Effector memory CD4-positive, alpha-beta T cell (primary cell): ENCODE results near the gene SERP2.

Experiments
- DNase-seq, 3 donors: peaks; one replicate each; pipeline ENCODE4 v3.0.0-alpha.2; 2020
- H3K27ac ChIP-seq: 2 replicates; pipeline ENCODE4 v1.7.0; 2013; ENCODE audit warnings: mild to moderate bottlenecking, low read length, moderate library complexity; ENCODE audit not compliant: insufficient read depth, poor library complexity, severe bottlenecking
- H3K27me3 ChIP-seq: replicated peaks from 2 replicates; pipeline ENCODE4 v1.7.0; 2013; ENCODE audit warnings: mild to moderate bottlenecking, low read length; ENCODE audit not compliant: insufficient read depth, control insufficient read depth, poor library complexity, severe bottlenecking
- H3K36me3 ChIP-seq: 2 replicates; pipeline ENCODE4 v1.7.0; 2013; ENCODE audit warnings: mild to moderate bottlenecking, low read length, moderate library complexity; ENCODE audit not compliant: control insufficient read depth, insufficient read depth
- H3K4me1 ChIP-seq: 2 replicates; pipeline ENCODE4 v1.7.0; 2013; ENCODE audit warnings: low read length, mild to moderate bottlenecking; ENCODE audit not compliant: control insufficient read depth, insufficient read depth, poor library complexity, severe bottlenecking
- H3K4me3 ChIP-seq: 2 replicates; pipeline ENCODE4 v1.7.0; 2013; ENCODE audit warnings: low read length, low read depth, mild to moderate bottlenecking; ENCODE audit not compliant: insufficient read depth, poor library complexity, severe bottlenecking
- H3K9me3 ChIP-seq: 2 replicates; pipeline ENCODE4 v1.7.0; 2013; ENCODE audit warnings: mild to moderate bottlenecking, low read length, moderate library complexity; ENCODE audit not compliant: control insufficient read depth

The SERP2 gene

GRCh38 chr13:44425815-44426078 is 52.1 kb downstream of the SERP2 start:
- no peak overlapping the region for H3K4me3 ChIP-seq
- H3K27ac ChIP-seq = no peak overlapping the region
- no peaks in the 10 kb centered on the region for H3K36me3 ChIP-seq
- DNase-seq = no peak
- H3K9me3 ChIP-seq = no peaks in the 10 kb centered on the region
- H3K27me3 ChIP-seq = no peaks in the 10 kb centered on the region
- H3K4me1 ChIP-seq = no peaks in the 10 kb centered on the region

GRCh38 chr13:44426461-44426860 is 52.8 kb downstream of the SERP2 start:
- Histone ChIP-seq H3K27me3 (no peaks in the 10 kb centered on the region), H3K4me3 (no peak overlapping the region), H3K9me3 (no peaks in the 10 kb centered on the region), H3K36me3 (no peaks in the 10 kb centered on the region), H3K27ac (no peak overlapping the region), H3K4me1 (no peaks in the 10 kb centered on the region)
- DNase-seq = no peak

DNA sequence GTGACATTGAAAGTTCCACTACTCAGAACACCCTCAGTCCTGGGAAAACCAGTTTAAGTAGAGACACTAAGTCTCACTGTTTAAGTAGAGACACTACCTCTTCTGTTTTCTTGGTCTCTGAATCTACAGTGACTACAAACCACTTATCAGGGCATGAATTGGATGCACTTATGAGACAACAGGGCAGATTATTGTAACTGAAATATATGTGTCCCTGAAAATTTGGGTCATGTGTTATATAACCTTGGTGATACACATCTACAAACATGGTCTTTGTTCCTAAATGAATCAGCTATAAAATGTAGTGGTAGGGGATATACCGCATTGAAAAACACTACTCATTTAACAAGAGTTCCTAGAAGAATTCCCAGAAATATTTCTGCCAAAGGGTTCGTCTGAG is 55.7 kb downstream of the SERP2 start:
- DNase-seq = no peak
- no peaks in the 10 kb centered on the region for H3K9me3 ChIP-seq
- H3K4me1 ChIP-seq = no peaks in the 10 kb centered on the region
- no peak overlapping the region for H3K27ac ChIP-seq
- H3K27me3 ChIP-seq = no peaks in the 10 kb centered on the region
- no peak overlapping the region for H3K4me3 ChIP-seq
- H3K36me3 ChIP-seq = no peaks in the 10 kb centered on the region

DNA sequence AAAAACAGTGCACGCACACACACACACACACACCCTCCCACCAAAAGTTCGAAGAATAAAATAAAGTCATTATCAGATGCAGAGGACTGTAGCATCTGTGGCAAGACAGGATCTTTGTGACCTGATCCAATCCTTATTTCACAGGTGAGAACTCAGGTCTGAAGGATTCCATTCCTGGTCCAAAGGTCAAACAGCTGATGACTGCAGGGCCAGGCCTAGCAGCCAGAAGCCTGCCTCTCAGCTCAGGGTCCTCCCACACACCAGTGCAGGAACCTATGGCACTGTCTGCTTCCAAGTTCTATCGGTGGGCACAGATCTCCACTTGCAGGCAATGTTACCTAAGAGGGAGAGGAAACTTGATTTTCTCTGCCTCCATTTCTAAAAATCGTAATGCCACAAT is 57.5 kb downstream of the SERP2 start:
- H3K27me3 ChIP-seq = peaks cover 5% of the 10 kb centered on the region
- no peak overlapping the region for H3K4me3 ChIP-seq
- H3K4me1 ChIP-seq = peaks cover 8% of the 10 kb centered on the region
- H3K27ac ChIP-seq = no peak overlapping the region
- no peaks in the 10 kb centered on the region for H3K36me3 ChIP-seq
- H3K9me3 ChIP-seq = no peaks in the 10 kb centered on the region
- no peak for DNase-seq

GRCh38 chr13:44432650-44433049 is 59.0 kb downstream of the SERP2 start:
- no peak for DNase-seq
- no peak overlapping the region for H3K27ac ChIP-seq
- H3K4me3 ChIP-seq = no peak overlapping the region
- H3K9me3 ChIP-seq = no peaks in the 10 kb centered on the region
- peaks cover 18% of the 10 kb centered on the region for H3K4me1 ChIP-seq
- H3K27me3 ChIP-seq = peaks cover 10% of the 10 kb centered on the region
- no peaks in the 10 kb centered on the region for H3K36me3 ChIP-seq

DNA sequence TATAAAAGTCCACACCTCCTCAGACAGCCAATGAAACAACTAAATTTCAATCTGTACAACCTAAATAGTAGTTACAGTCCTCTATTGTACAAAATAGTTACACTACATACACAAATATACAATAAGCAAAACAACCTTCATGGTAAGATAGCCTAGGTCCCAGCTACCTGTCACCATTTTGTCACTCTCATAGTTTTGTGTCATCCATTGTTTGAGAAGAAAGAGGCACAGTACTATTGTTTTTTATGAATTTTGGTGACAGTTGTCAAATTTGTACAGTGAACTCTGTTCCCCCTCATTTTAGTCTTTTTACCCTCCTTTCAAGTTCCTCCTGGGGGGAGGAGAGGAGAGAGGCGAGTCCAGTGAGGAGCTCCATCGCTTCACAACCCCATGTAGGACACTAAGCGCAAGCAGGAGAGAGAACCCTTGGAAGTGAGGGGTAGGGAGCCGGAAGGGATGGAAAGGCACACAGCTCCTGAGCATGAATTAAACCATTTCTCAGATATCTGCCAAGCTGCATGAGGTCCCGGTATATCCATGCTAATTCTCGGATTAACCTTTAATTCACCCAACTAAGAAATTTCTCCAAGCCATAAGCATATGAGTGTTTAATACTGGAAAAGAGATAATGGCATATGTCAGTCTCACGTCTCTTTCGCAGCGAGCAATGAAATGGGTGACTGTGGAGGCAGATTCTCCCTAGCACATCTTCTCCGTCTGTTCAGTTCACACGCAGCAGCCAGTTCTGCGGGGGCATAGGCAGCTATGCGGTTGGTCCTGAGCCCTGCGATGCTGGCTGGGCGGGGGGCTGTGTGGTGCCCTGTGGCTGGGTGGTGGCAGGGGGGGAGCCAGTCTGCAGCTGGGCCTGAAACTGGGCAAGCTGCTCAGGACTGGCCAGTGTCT is 60.5 kb downstream of the SERP2 start:
- peaks cover 10% of the 10 kb centered on the region for H3K27me3 ChIP-seq
- H3K9me3 ChIP-seq = no peaks in the 10 kb centered on the region
- no peak for DNase-seq
- H3K27ac ChIP-seq = no peak overlapping the region
- H3K36me3 ChIP-seq = no peaks in the 10 kb centered on the region
- no peak overlapping the region for H3K4me3 ChIP-seq
- peaks cover 18% of the 10 kb centered on the region for H3K4me1 ChIP-seq

DNA sequence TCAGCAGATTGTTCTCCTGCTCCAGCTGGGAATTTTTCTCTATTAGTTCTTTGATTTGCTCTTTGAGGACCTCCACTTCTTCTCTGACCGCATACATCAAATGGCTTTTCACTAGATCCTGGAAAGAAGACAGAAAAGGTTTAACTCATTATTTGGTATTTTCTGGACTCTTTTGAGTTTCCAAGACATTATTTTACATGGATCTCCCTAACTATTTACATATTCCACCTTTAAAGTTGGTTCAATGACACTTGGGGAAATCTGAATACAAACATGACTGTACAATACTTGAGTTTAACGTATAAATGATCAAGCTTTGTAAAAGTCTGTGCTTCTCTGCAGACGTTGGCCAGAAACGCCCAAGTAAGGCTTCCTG is 61.1 kb downstream of the SERP2 start:
- peaks cover 10% of the 10 kb centered on the region for H3K27me3 ChIP-seq
- H3K4me3 ChIP-seq = peak overlapping the region; percentile 62
- H3K36me3 ChIP-seq = no peaks in the 10 kb centered on the region
- H3K4me1 ChIP-seq = peaks cover 18% of the 10 kb centered on the region
- no peak overlapping the region for H3K27ac ChIP-seq
- no peaks in the 10 kb centered on the region for H3K9me3 ChIP-seq
- DNase-seq = no peak

GRCh38 chr13:44435142-44435918 is 61.7 kb downstream of the SERP2 start:
- Histone ChIP-seq H3K9me3 (no peaks in the 10 kb centered on the region), H3K4me3 (peak overlapping the region; percentile 62), H3K27me3 (peaks cover 10% of the 10 kb centered on the region), H3K4me1 (peaks cover 18% of the 10 kb centered on the region), H3K36me3 (no peaks in the 10 kb centered on the region), H3K27ac (peak overlapping the region; percentile 53)
- DNase-seq = peak; percentile 80 to 89 (median 84)

DNA sequence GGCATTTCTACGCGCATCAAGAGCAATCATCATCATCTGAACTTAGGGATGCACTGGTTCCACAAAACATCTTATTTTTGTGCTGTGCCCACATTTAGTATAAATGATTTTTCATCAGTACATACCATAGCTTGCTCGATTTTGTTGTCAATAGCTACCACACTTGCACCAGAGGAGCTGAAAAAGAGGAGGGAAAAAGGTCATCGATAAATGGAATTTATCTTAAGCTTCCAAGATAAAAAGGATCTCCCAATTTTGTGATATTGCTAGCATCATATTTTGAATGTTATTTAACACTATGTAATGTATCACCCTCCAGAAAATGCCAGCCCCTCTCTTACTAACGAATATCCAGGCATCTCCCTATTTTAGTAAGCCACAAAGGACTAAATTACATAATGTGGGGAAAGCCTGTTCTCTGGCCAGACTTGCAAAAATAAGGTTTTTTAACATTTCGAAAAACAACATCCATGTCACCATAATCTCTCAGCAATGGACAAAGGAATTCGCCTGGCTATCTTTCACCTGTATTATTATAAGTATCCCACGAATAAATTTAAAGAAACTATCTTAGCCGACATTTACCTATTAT is 62.4 kb downstream of the SERP2 start:
- Histone ChIP-seq H3K36me3 (no peaks in the 10 kb centered on the region), H3K9me3 (no peaks in the 10 kb centered on the region), H3K4me3 (peak overlapping the region; percentile 62), H3K27me3 (peaks cover 10% of the 10 kb centered on the region), H3K4me1 (peaks cover 18% of the 10 kb centered on the region), H3K27ac (no peak overlapping the region)
- DNase-seq = no peak
